ENCODE measurements around the gene SRGAP1. TPM values are rescaled to one million over a fixed set of nuclear protein-coding genes. Genes with fewer than 3 reads are reported as not detected.

Gene SRGAP1
- 10 to 100 TPM in 2 of 6 donors, 1 to 10 TPM in 4; 6.7 to 13.3 (median 8.8) TPM for total RNA-seq
- 1 to 10 TPM; 2.5 to 4.7 TPM for polyA plus RNA-seq

- Histone ChIP-seq H3K27ac (peak within 1 kb of the TSS; percentile 87 to 92 (median 90)), H3K27me3 (no peaks in the 10 kb centered on the region), H3K4me3 (peak within 1 kb of the TSS; percentile 57 to 98 (median 96)), H3K4me1 (peaks cover 0 to 8% (median 8%) of the 10 kb centered on the region in 3 donors), H3K36me3 (no peaks in the 10 kb centered on the region), H3K9me3 (no peaks in the 10 kb centered on the region)
- TF ChIP-seq, protein P1, sequence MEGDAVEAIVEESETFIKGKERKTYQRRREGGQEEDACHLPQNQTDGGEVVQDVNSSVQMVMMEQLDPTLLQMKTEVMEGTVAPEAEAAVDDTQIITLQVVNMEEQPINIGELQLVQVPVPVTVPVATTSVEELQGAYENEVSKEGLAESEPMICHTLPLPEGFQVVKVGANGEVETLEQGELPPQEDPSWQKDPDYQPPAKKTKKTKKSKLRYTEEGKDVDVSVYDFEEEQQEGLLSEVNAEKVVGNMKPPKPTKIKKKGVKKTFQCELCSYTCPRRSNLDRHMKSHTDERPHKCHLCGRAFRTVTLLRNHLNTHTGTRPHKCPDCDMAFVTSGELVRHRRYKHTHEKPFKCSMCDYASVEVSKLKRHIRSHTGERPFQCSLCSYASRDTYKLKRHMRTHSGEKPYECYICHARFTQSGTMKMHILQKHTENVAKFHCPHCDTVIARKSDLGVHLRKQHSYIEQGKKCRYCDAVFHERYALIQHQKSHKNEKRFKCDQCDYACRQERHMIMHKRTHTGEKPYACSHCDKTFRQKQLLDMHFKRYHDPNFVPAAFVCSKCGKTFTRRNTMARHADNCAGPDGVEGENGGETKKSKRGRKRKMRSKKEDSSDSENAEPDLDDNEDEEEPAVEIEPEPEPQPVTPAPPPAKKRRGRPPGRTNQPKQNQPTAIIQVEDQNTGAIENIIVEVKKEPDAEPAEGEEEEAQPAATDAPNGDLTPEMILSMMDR (IDR thresholded peaks at IDR 0.05), result no peak
- intact Hi-C loops (cut with DNase I), result loop anchor here in 2 of 3 donors (5.0 kb wide), 2 partner anchors 193 to 338 kb away; no protein-coding TSS in a partner anchor
- 0% methylated on average over 44 to 52 of the region's 52 CpGs for WGBS, 2 donors
- peak; percentile 52 to 64 (median 56) for ATAC-seq
- peak; percentile 58 to 82 (median 68) for DNase-seq
- FAIRE-seq, result no peak
Observed at GRCh38 chr12:63844391-63845341, at the start of gene SRGAP1. Gene SRGAP1, plus strand, starts transcription at chr12:63844700. Its CDS starts 117 bp downstream, at chr12:63844817.

DNA sequence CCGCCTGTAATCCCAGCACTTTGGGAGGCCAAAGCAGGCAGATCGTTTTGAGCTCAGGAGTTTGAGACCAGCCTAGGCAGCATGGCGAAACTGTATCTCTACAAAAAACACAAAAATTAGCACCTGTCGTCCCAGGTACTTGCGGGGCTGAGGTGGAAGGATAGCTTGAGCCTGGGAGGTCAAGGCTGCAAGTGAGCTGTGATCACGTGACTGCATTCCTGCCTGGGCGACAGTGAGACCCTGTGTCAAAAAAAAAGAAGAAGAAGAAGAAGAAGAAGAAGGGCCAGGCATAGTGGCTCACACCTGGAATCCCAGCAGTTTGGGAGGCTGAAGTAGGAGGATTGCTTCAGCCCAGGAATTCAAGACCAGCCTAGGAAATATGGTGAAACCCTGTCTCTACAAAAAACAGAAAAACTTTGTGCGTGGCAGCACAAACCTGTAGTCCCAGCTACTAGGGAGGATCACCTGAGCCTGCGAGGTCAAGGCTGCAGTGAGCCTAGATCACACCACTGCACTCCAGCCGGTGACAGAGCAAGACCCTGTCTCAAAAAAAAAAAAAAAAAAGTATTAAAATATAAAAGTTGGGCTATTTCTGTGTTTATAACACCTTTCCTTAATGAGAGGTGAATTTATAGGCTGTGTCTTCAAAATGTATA, 49.3 kb upstream of the SRGAP1 start:
- intact Hi-C loops (cut with DNase I), result no loop called here
- Histone ChIP-seq H3K27ac (no peak overlapping the region), H3K27me3 (no peaks in the 10 kb centered on the region), H3K9me3 (no peaks in the 10 kb centered on the region), H3K36me3 (no peaks in the 10 kb centered on the region), H3K4me1 (peaks cover 0 to 4% (median 0%) of the 10 kb centered on the region in 3 donors), H3K4me3 (no peak overlapping the region)
- 88 to 91% methylated on average over 10 of the region's 10 CpGs for WGBS, 2 donors
- TF ChIP-seq, protein P1 (IDR thresholded peaks at IDR 0.05), result no peak
- DNase-seq (no peak), ATAC-seq (no peak), FAIRE-seq (no peak)

DNA sequence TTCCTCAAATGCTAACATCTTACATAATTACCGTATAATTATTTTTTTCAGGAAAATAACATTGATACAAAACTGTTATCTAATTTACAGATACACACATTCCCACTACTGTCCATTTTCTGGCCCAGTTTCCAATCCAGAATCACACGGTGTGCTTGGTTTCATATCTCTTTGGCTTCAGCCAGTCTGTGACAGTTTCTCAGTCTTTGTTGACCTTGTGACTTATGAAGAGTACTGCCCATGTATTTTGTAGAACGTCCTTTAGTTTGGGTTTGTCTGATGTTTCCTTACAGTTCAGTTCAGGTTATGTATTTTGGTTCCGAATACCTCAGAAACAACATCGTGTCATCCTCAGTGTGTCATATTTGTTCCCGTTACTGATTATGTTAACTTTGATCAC, 48.6 kb upstream of the SRGAP1 start:
- Histone ChIP-seq H3K4me1 (peaks cover 0 to 4% (median 0%) of the 10 kb centered on the region in 3 donors), H3K27me3 (no peaks in the 10 kb centered on the region), H3K36me3 (no peaks in the 10 kb centered on the region), H3K27ac (no peak overlapping the region), H3K9me3 (no peaks in the 10 kb centered on the region), H3K4me3 (no peak overlapping the region)
- WGBS, 2 donors, result 51 to 52% methylated on average over 6 of the region's 6 CpGs
- DNase-seq, result no peak
- ATAC-seq, result peak in 1 of 4 donors; percentile 29
- intact Hi-C loops (cut with DNase I), result no loop called here
- TF ChIP-seq, protein P1 (IDR thresholded peaks at IDR 0.05), result no peak
- no peak for FAIRE-seq

DNA sequence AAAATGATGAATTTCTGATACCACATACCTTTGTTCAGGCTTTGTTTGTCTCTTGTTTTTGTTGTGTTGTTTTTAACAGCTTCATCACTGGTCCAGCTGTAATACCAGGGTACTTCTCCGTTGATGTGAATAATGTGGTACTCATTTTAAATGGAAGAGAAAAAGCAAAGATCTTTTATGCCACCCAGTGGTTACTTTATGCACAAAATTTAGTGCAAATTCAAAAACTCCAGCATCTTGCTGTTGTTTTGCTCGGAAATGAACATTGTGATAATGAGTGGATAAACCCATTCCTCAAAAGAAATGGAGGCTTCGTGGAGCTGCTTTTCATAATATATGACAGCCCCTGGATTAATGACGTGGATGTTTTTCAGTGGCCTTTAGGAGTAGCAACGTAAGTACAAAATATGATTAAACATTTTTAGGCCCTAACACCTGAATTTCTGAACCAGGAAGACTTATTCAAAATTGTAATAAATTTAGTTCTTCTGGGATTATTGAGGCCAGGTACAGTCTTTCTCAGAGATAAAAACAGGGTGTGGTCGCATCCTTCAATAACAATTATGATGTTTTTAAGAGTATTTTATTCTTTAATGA, 42.4 kb upstream of the SRGAP1 start:
- FAIRE-seq, result peak; percentile 77
- intact Hi-C loops (cut with DNase I), result no loop called here

More for the DNA sequence above, 42.4 kb upstream of the SRGAP1 start:
- Histone ChIP-seq H3K4me1 (peaks cover 4 to 18% (median 8%) of the 10 kb centered on the region in 3 donors), H3K9me3 (no peaks in the 10 kb centered on the region), H3K4me3 (no peak overlapping the region), H3K27me3 (no peaks in the 10 kb centered on the region), H3K36me3 (no peaks in the 10 kb centered on the region), H3K27ac (no peak overlapping the region)
- DNase-seq (no peak), ATAC-seq (peak in 1 of 4 donors; percentile 48)
- 50 to 57% methylated on average over 6 of the region's 6 CpGs for WGBS, 2 donors
- TF ChIP-seq, protein P1 (IDR thresholded peaks at IDR 0.05), result peak in 3 of 4 donors; percentile 20 to 35 (median 34)
